H54 (cell line): ENCODE measurements around the gene DAND5.
"Not testable (repeated sequence)": the region's sequence is repeated elsewhere in the genome, so short reads cannot be mapped to it uniquely, and the experiment has no call there.

Experiments
- DNase-seq: peaks from one replicate; pipeline ENCODE4 v3.0.0; 2011; ENCODE audit warnings: low spot score, mixed read lengths; ENCODE audit not compliant: insufficient read length
- FAIRE-seq: peaks from 3 replicates; lab custom pipeline; 2011; peaks lifted over from hg19 to GRCh38; lab: Jason Lieb, UNC
- POLR2A ChIP-seq: IDR thresholded peaks from 2 replicates; pipeline ENCODE4 v1.6.1; 2011; ENCODE audit warnings: low read depth, mild to moderate bottlenecking, low read length

DAND5 gene

DNA sequence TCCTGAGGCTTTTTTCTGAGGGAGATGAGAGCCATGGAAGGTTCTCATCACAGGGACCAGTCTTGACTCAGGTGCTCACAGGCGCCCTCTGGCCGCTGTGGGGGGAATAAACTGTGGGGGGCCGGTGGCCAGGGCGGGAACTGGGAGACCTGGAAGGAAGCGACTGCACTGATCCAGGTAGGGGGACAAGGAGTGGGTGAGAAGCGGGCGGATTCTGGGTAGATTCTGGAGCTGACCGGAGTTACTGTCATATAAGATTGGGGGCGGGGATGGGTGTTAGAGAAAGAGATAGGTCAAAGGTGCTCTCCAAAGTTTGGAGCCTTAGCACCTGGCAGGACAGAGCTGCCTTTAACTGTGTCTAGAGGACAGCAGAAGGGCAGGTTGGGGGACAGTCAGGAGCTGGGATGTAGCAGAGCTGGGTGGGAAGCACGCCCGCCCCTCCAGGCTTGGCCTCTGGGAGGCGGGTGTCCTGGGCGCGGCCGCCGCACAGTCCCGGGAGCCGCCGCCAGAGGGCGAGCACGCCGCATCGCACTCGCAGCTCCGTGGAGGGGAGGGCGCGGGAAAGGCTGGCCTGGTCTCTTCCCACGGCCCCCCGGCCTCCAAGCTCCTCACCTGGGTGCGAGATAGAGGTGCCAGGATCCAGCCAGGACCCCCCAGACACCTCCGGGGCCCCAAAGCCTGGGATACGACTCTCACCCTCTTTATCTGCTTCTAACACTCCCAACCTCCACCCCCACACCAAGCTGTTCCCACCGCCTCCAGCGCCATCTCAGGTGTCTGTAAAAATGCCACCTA is 4.2 kb upstream of the DAND5 start:
- TF ChIP-seq POLR2A = 0 out of 2 replicates have a peak, but pooled peaks have one; percentile 11
- FAIRE-seq = no peak

DNA sequence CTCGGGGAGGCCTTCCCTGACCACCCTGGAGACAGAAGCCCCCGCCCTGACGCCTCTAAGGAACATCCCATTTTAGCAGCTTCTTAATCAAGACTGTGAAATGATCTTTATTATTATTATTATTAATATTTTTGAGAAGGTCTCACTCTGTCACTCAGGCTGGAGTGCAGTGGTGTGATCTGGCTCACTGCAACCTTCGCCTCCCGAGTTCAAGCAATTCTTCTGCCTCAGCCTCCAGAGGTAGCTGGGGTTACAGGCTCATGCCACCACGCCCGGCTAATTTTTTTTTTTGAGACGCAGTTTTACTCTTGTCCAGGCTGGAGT is 3.6 kb upstream of the DAND5 start:
- DNase-seq (no peak), FAIRE-seq (no peak)
- no peak for TF ChIP-seq POLR2A

More for the DNA sequence above, 4.2 kb upstream of the DAND5 start:
- peak; percentile 83 for DNase-seq

DNA sequence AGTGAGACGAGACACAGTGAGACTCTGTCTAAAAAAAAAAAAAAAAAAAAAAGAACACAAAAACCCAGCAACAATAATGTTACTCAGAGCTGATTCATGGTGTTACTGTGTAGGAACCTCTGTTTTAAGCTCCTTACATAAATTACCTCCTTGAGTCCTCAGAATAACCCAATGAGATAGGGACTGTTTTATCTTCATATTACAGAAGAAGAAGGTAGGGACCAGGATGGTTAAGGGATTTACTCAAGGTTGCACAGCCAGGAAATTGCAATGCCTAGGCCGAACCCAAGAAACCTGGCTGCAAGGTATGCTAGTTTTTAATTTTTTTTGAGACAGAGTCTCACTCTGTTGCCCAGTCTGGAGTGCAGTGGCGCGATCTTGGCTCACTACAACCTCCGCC is 1.5 kb upstream of the DAND5 start:
- peak; percentile 35 for DNase-seq
- no peak for FAIRE-seq
- no peak for TF ChIP-seq POLR2A

DNA sequence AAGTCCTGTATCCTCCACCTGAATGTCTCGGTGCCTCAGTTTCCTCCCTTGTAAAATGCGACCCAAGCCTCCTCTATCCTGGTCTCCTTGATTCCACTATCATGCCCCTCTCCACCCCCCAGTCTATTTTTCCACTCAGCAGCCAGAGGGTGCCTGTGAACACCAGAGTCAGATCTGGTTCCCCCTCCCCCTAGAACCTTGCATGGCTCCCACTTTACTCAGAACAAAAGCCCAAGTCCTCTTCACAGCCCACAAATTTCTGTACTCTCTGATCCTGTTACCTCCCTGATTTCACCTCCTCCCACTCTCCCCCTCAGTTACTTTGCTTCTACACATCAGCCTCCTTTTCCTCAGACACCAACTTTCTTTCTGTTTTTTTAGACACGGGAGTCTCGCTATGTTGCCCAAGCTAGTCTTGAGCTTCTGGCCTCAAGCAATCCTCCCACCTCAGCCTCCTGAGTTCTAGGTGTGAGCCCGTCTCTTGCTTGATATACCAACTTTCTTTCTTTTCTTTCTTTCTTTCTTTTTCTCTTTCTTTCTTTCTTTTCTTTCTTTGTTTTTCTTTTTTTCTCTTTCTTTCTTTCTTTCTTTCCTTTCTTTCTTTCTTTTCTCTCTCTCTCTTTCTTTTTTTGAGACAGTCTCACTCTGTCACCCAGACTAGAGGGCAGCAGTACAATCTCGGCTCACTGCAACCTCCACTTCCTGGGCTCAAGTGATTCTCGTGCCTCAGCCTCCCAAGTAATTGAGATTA is 869 bp downstream of the DAND5 start:
- no peak for TF ChIP-seq POLR2A
- DNase-seq (no peak), FAIRE-seq (no peak)

DNA sequence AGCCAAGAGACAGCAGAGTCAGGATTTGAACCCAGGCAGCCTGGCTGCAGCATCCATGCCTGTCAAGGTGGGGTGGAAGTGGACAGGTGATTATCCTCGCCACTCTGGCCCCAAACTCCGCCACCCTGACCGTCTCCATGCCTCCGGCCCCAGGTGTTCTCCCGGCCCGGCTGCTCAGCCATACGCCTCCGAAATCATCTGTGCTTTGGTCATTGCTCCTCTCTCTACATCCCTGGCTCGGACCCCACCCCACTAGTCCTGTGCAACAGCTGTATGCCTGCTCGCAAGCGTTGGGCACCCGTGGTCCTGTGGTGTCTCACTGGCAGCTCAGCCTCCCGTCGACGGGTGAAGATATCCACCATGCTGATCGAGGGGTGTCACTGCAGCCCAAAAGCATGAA is 3.9 kb downstream of the DAND5 start:
- DNase-seq = no peak
- no peak for TF ChIP-seq POLR2A
- FAIRE-seq = no peak

DNA sequence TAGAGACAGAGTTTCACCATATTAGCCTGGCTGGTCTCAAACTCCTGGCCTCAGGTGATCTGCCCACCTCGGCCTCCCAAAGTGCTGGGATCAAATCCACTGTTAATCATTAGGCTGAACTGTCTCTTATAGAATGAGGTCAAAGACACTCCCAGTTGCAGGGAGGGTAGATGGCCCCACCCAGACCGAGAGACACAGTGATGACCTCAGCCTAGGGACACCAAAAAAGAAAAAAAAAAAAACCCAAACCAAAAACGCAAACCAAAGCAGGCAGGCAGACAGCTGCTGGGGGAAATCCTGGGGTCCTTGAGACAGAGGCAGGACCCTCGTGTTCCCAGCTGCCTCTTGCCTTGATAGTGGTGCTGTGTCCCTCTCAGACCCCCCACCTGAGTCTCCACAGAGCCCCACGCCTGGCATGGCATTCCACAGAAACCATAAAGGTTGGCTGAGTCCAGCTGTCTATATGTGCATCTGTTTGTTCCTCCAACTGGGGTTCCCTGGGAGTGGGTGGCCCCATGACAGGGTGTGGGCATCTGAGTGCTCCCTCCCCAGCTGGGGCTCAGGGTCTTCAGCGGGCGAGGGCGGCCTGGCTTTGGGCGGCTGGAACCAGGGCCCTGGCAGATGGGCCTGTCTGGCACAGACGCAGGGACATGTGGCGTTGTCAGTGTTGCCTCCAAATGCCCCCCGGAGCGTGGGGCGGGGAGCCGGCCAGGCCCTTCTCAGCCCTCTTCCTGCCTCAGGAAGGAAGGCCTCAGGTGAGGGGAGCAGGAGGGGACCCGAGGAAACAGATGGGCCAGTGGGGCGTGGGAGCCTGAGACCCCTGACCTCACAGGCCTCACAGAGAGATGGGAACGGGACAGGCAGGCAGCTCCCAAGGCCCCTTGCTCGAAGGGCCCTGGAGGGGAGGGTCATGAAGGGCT is 5.2 kb downstream of the DAND5 start:
- no peak for TF ChIP-seq POLR2A
- DNase-seq (no peak), FAIRE-seq (no peak)

DNA sequence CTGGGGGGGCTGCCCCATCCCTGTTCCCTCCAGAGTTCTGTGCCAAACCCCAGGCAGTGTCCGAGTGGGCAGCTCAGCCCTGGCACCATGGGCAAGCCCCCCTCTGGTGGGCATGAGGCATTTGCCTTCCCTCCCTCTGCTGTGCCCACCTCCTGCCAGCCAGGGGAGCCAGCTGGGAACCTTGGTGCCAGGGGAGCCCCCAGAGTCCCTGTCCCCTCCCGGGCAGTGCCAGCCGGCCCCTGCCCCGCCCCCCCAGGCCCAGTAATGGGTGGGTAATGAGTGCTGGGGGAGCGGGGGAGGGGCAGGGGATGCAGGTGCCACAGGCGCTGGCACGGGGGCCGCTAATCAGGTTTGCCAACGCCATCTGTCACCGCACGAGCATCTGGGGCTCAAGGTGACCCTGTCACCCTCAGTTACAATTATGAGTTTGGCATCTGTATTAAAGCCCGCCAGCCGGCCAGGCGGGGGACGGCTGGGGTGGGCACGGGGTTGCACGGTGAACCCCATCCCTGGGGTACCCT is 5.9 kb downstream of the DAND5 start:
- FAIRE-seq = no peak

DNA sequence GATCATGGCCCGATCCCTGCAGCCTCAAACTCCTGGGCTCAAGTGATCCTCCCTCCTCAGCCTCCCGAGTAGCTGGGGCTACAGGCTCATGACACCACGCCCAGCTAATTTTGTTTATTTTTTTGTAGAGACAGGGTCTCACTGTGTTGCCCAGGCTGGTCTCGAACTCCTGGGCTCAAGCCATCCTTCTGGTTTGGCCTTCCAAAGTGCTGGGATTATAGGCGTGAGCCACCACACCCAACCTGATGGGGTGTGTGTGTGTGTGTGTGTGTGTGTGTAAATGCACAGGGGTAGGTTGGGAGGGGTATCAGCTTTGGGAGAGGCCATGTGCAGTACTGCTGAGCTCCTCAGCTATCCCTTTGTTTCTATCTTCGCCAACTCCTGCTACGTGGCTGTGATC is 6.7 kb downstream of the DAND5 start:
- DNase-seq, FAIRE-seq: not testable (repeated sequence)

More for the DNA sequence above, 5.9 kb downstream of the DAND5 start:
- DNase-seq = no peak
- TF ChIP-seq POLR2A = no peak

DNA sequence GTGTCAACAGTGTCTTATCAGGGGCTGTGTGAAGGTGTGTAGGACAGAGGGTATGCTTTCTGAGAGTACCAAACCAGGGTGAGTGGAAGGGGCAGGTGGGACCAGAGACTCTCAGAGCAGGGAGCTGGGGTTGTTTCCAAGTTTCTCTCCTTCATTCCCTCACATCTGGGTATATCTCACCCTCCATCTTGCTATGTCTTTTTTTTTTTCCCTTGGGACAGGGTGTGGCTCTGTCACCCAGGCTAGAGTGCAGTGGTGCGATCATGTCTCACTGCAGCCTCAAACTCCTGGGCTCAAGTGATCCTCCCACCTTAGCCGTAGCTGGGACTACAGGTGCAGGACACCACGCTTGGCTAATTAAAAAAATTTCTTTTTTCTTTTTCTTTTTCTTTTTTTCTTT is 10.6 kb downstream of the DAND5 start:
- FAIRE-seq (no peak), DNase-seq (no peak)

DNA sequence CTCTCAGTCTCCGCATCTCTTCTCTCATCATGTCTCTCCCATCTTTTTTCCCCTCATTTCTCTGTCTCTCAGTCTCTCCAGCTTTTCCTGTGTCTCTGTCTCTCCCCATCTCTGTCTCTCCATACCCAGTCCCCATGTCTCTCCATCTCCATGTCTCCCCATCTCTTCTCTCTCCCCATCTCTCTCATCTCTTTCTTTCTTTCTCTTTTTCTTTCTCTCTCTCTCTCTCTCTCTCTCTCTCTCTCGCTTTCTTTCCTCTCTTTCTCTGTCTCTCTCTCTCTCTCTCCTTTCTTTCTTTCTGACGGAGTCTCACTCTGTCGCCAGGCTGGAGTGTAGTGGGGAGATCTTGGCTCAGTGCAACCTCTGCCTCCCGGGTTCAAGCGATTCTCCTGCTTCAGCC is 13.3 kb downstream of the DAND5 start:
- DNase-seq (no peak), FAIRE-seq (no peak)
- no peak for TF ChIP-seq POLR2A

More for the DNA sequence above, 10.6 kb downstream of the DAND5 start:
- TF ChIP-seq POLR2A = no peak

DNA sequence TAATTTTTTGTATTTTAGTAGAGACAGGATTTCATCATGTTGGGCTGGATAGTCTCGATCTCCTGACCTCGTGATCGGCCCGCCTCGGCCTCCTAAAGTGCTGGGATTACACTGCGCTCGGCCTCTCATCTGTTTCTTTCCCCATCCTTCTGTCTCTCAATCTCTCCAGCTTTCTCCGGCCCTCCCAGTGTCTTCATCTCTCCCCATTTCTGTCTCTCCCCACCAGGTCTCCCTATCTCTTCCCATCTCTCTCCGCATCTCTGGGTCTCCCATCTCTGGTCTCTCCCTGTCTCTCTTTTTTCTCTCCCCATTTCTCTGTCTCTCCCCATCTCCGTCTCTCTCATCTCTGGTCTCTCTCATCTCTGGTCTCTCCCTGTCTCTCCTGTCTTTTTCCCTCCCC is 13.7 kb downstream of the DAND5 start:
- FAIRE-seq (no peak), DNase-seq (no peak)
- no peak for TF ChIP-seq POLR2A

DNA sequence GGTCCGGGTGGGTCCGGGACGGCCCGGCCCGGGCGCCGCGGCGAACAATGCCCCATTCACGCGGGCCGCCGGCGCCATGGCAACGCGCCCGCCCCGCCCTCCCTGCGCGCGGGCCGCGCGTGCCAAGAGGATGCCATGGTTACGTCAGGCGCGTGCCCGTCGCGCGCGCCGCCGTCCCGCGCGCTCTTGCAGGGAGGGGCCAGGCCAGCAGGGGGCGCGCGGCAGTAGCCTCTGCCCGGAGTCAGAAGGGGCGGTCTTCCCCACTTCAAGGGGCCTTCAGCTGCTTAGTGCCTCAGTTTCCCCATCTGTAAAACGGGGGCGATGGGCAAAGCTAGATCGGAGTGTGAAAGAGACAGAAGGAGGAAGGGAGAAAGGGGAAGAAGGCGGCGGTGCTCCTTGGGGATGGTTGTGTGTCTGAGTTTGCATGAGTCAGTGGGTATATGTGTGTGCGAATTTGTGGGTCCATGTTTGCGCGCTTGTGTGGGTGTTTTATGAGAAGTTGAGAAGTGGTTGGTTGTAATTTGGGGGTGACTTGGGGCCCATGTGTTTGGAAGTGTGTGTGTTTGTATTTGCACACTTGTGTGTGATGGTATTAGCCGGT is 14.3 kb downstream of the DAND5 start:
- DNase-seq (peak; percentile 71), FAIRE-seq (no peak)
- no peak for TF ChIP-seq POLR2A

DNA sequence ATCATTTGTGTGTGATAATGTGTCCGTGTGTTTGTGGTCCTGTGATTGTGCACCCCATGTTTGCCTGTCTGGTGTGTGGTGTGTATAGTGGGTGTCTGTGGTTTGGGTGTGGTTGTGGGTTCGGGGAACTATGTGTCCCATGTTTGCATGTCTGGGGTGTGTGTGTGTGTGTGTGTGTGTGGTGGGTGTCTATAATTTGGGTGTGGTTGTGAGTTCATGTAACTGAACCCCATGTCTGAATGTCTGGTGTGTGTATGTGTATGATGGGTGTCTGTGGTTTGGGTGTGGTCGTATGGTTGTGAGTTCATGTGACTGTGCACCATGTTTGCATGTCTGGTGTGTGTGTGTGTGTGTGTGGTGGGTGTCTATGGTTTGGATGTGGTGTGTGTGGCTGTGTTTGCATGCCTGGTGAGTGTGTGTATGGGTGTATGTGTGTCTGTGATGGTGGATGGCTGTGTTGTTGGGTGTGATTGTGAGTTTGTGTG is 14.8 kb downstream of the DAND5 start:
- TF ChIP-seq POLR2A = no peak
- DNase-seq = no peak
- FAIRE-seq = no peak
